Parathyroid adenoma (tissue), 2 donors: Measurements from ENCODE around the gene TSPAN3.
A peak's percentile ranks its signal among the peaks of the same experiment; 100 is the strongest.

Experiments
- H2AFZ ChIP-seq: fragments of 300-600 bp; sonication (generic); one replicate; pipeline ENCODE4 v1.7.0; 2017; ENCODE audit warnings: antibody characterized with exemption, mild to moderate bottlenecking
- H3K27ac ChIP-seq: fragments of 300-600 bp; sonication (generic); one replicate; pipeline ENCODE4 v1.7.0; 2017
- H3K27me3 ChIP-seq: fragments of 300-600 bp; sonication (generic); one replicate; pipeline ENCODE4 v1.7.0; 2017; ENCODE audit warnings: low read length; ENCODE audit not compliant: control insufficient read depth, insufficient read depth
- H3K36me3 ChIP-seq: fragments of 300-600 bp; sonication (generic); one replicate; pipeline ENCODE4 v1.7.0; 2017; ENCODE audit warnings: low read length; ENCODE audit not compliant: control insufficient read depth, insufficient read depth
- H3K4me1 ChIP-seq: fragments of 300-600 bp; sonication (generic); one replicate; pipeline ENCODE4 v1.7.0; 2017; ENCODE audit warnings: control low read depth
- H3K4me2 ChIP-seq: fragments of 300-600 bp; sonication (generic); one replicate; pipeline ENCODE4 v1.7.0; 2017; ENCODE audit warnings: low read length
- H3K4me3 ChIP-seq: fragments of 300-600 bp; sonication (generic); one replicate; pipeline ENCODE4 v1.7.0; 2017; ENCODE audit warnings: low read depth, low read length
- H3K79me2 ChIP-seq: fragments of 300-600 bp; sonication (generic); one replicate; pipeline ENCODE4 v1.7.0; 2017; ENCODE audit warnings: control low read depth
- H3K9ac ChIP-seq: fragments of 300-600 bp; sonication (generic); one replicate; pipeline ENCODE4 v1.7.0; 2017; ENCODE audit warnings: mild to moderate bottlenecking
- H3K9me3 ChIP-seq: fragments of 300-600 bp; sonication (generic); one replicate; pipeline ENCODE4 v1.7.0; 2017; ENCODE audit warnings: low read length; ENCODE audit not compliant: control insufficient read depth
- TF ChIP-seq, protein P1 (sequence below): fragments of 300-600 bp; sonication (generic); IDR thresholded peaks from one replicate; pipeline ENCODE4 v1.7.0; 2017; ENCODE audit warnings: antibody characterized with exemption, mild to moderate bottlenecking
- donor health status: primary hyperparathyroidism.

The TSPAN3 gene

DNA sequence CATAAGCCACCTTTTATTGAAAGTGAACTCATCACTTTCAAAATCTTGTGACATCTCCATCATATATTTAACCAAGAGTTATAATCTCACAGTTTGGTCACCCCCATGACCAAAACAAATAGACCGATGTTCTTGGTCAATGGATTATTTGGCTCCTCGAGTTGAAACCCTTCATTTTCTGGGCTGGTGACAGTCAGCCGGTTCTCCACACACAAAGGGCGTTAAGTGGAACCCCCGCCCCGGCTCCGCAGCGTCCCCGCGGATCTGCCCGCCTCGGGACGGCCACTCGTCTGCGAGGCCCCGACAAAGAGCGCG, 772 bp downstream of the TSPAN3 start:
- H3K4me1 ChIP-seq: peaks cover 5% of the 10 kb centered on the region
- no peaks in the 10 kb centered on the region for H3K9me3 ChIP-seq
- peak overlapping the region; percentile 53 for H2AFZ ChIP-seq
- peak overlapping the region; percentile 92 for H3K4me2 ChIP-seq
- H3K27me3 ChIP-seq: no peaks in the 10 kb centered on the region
- peak overlapping the region; percentile 66 for H3K27ac ChIP-seq
- H3K36me3 ChIP-seq: no peaks in the 10 kb centered on the region
- H3K9ac ChIP-seq: peak overlapping the region; percentile 29
- TF ChIP-seq, protein P1, sequence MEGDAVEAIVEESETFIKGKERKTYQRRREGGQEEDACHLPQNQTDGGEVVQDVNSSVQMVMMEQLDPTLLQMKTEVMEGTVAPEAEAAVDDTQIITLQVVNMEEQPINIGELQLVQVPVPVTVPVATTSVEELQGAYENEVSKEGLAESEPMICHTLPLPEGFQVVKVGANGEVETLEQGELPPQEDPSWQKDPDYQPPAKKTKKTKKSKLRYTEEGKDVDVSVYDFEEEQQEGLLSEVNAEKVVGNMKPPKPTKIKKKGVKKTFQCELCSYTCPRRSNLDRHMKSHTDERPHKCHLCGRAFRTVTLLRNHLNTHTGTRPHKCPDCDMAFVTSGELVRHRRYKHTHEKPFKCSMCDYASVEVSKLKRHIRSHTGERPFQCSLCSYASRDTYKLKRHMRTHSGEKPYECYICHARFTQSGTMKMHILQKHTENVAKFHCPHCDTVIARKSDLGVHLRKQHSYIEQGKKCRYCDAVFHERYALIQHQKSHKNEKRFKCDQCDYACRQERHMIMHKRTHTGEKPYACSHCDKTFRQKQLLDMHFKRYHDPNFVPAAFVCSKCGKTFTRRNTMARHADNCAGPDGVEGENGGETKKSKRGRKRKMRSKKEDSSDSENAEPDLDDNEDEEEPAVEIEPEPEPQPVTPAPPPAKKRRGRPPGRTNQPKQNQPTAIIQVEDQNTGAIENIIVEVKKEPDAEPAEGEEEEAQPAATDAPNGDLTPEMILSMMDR: no peak
- peak overlapping the region; percentile 84 for H3K4me3 ChIP-seq
- H3K79me2 ChIP-seq: peaks cover 19% of the 10 kb centered on the region

DNA sequence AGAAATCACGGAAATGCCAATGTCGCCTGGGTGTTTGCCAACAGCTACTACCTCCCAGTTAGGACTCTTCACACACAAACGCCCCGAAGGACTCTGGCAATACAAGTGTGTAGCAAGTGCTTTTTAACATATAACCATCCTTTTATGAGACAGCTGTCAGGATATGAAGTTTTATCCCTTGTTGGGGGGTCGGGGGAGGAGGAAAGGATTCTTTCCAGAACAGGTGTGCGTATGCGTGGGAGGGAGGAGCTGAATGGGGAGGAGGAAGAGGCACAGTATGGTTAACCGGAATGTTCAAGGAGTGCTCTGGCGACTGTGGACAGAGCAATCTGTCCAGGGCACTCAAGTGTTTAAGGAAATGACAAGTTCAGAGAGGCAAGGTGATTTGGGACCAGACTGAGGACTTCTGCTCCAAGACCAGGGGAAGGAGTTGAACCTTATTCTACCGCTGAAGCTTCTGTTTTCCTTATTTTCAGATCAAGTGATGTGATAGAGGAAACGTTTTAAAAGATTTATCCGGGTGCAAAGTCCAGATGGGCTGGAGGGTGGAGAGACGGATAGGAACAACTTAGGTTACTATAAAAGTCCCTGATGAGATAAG, 1.3 kb downstream of the TSPAN3 start:
- Histone ChIP-seq H3K36me3 (no peaks in the 10 kb centered on the region), H3K27ac (peak overlapping the region; percentile 66), H3K9ac (no peak overlapping the region), H3K79me2 (peaks cover 19% of the 10 kb centered on the region), H3K4me1 (peaks cover 7% of the 10 kb centered on the region), H3K4me2 (peak overlapping the region; percentile 92), H3K9me3 (no peaks in the 10 kb centered on the region), H2AFZ (no peak overlapping the region), H3K4me3 (peak overlapping the region; percentile 84), H3K27me3 (no peaks in the 10 kb centered on the region)
- TF ChIP-seq, protein P1: no peak

DNA sequence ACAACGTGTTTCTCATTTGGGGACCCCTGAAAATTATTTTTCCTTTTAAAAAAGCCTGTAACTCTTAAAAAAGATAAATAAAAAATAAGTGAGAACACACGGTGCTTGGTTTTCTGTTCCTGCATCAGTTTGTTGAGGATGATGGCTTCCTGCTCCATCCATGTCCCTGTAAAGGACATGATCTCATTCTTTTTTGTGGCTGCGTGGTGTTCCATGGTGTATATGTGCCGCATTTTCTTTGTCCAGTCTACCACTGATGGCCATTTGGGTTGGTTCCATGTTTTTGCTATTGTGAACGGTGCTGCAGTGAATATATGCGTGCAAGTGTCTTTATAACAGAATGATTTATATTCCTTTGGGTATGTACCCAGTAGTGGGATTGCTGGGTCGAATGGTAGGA, 2.3 kb downstream of the TSPAN3 start:
- H3K4me1 ChIP-seq: peaks cover 7% of the 10 kb centered on the region
- no peak overlapping the region for H3K9ac ChIP-seq
- H2AFZ ChIP-seq: no peak overlapping the region
- H3K4me2 ChIP-seq: no peak overlapping the region
- H3K27me3 ChIP-seq: no peaks in the 10 kb centered on the region
- H3K9me3 ChIP-seq: no peaks in the 10 kb centered on the region
- H3K36me3 ChIP-seq: no peaks in the 10 kb centered on the region
- peaks cover 22% of the 10 kb centered on the region for H3K79me2 ChIP-seq
- no peak overlapping the region for H3K27ac ChIP-seq
- no peak overlapping the region for H3K4me3 ChIP-seq
- TF ChIP-seq, protein P1: no peak

DNA sequence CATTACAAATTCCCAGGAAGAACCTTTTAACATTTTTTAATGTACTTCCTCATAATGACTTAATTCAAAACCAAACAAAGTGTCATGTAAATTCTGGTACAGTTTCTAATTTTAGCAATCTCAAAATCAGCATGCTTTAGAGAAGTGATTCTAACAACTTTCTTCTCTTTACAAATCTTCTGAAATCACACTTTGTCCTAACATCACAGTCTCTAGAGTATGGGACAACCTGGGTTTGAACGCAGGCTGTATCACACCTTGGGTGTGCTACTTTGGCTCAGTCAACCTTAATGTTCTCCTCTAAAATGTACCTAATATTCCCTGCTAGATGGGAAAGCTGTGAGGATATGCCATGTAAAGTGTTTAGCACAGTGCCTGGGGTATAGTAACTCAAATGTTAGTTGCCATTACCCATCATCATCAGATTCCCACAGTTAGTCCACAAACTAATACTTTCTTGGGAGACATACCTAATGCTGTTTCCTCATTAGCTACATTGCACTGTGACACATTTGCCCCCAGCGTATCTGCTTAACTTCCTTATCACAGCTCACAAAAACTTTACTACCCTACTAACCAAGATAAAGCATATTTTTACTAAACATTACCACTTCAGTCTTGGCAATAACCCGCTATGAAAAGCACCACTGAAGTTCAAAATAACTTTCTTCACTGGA, 3.1 kb downstream of the TSPAN3 start:
- no peaks in the 10 kb centered on the region for H3K9me3 ChIP-seq
- H3K27me3 ChIP-seq: no peaks in the 10 kb centered on the region
- TF ChIP-seq, protein P1: no peak
- no peak overlapping the region for H2AFZ ChIP-seq
- H3K4me2 ChIP-seq: no peak overlapping the region
- no peak overlapping the region for H3K9ac ChIP-seq
- no peaks in the 10 kb centered on the region for H3K36me3 ChIP-seq
- H3K4me3 ChIP-seq: no peak overlapping the region
- peaks cover 7% of the 10 kb centered on the region for H3K4me1 ChIP-seq
- H3K79me2 ChIP-seq: peaks cover 22% of the 10 kb centered on the region
- no peak overlapping the region for H3K27ac ChIP-seq
